Superior temporal gyrus (tissue), 1 donor: ENCODE data around the gene S100Z.

Source experiments
- DNase-seq: peaks from one replicate; pipeline ENCODE4 v3.0.0-alpha.2; 2016; ENCODE audit errors: extremely low spot score

Gene S100Z

GRCh38 chr5:76953551-76954382 lies 104.0 kb downstream of the S100Z start:
- DNase-seq, result no peak

DNA sequence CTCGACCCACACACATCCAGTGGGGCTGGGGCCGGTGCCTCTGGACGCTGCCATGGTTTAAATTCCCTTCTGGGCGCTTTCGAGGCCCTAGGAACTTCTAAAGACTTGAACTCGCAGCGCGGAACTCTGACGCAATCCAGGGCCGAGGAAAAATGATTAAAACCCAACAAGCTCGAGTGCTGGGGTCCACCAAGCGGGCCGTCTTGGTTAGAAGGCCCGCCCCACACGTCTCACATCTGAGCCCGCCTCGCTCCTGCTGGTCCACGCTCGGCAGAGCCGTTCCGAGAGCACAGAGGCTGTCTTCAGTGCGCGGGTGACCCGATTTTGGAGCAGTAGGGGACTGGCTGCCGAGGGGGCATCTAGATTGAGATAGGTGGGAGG lies 104.6 kb downstream of the S100Z start:
- no peak for DNase-seq

DNA sequence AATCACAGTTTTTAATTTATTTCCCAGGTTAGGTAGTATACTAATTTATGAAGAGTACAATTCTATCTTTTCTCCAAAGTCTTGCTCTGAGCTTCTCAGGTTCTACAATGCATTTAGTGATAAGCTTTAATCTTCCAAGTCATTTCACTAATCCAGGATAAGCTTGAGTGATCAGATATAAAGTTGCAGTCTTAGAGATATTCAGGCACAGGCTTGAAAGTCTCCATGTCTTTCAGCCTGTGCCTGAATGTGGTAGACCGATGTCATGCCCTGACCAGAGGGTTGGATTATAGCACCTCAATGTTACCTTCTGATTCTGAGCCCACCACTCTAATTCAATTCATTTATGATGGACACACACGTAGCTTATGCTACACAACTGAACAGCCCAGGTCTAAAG lies 106.2 kb downstream of the S100Z start:
- DNase-seq, result no peak

DNA sequence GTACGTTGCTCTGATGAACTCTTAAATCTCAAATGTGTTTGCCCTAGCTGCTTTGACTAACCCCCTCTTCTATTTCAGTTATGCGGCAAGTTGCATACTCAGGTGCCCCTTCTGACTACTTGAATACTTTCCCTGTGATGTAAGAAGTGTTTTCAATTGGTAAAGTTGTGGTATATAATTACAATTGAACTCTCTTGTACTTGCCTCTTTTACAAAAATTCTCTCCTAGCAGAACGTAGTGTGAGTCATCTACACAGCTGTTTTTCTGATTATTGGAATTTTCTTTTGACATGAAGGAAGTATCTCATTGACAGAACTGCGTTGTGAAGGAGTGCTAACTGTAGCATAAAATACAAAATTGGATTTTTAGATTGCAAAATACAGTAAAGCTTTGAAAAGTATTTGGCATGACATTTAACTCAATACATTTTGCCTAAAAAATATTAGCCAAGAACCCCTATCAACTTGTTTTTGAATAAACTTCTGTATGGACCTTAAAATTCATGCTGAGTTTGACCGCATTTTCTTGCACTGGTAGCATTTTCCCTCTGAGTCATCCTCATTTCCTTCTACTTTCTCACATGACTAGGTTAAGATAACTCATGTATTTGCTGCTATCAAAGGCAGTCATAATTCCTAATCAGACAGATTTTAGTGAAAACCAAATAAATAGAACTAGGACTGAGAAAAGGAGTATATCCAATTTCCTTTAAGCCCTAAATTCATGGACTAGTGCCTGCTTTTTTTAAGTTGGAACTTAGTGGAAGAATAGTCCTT lies 109.4 kb downstream of the S100Z start:
- no peak for DNase-seq

DNA sequence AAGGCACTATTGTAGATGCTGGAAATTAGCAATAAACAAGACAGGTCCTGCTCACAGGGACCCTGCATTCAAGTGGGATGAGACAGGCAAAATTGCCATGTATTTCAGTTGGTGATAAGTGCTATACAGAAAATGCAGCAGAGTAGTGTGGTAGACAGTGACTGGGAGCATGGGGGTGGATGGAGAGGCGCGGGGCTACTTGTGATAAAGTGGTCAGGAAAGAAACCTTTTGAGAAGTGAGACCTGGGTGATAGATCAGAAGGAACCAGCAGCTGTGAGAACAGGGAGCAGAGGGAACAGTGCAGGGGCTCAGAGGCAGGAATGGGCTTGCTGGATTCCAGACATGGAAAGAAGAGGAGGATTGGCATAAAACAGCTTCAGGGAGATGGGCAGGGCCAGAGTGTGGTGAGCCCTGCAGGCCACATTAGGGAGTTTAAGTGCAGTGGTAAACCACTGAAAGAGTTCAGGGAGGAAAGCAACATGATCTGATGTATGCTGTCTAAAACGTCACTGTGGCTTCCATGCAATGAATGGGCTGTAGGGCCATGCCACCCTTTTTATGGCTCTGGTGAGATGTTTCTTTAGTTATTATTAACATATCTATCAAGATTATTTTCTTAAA lies 110.3 kb downstream of the S100Z start:
- no peak for DNase-seq

DNA sequence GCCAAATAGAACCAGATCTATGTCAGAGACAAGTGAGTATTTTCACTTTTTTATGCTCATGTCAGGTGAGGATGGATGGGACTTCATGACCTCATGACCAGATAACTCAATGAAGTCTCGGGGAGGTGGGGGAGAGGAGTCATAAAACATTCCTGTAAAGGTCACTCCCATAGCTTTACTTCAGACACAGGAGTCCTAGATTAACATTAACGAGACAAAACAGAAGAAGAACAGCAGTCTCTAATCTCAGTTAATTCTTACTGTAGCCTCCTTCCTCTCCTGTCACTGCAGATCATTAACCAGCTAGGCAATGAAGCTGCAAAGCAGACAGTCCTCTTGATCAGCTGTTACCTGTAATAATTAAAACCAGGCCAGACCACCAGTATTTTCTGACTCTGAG lies 114.2 kb downstream of the S100Z start:
- DNase-seq, result no peak
